WI38 (cell line): Measurements from ENCODE around the gene TCF19.

ENCODE experiments used
- H3K4me3 ChIP-seq: 2 replicates; pipeline ENCODE4 v1.5.1; 2011; ENCODE audit warnings: low read depth, mild to moderate bottlenecking, control low read depth, low read length
- CTCF ChIP-seq: IDR thresholded peaks from 2 replicates; pipeline ENCODE4 v1.5.1; 2012; ENCODE audit warnings: low read depth, mild to moderate bottlenecking, control low read depth, low read length

Gene TCF19

GRCh38 chr6:31122791-31123706 is 35.3 kb upstream of the TCF19 start:
- H3K4me3 ChIP-seq, result no peak overlapping the region
- no peak for TF ChIP-seq CTCF

DNA sequence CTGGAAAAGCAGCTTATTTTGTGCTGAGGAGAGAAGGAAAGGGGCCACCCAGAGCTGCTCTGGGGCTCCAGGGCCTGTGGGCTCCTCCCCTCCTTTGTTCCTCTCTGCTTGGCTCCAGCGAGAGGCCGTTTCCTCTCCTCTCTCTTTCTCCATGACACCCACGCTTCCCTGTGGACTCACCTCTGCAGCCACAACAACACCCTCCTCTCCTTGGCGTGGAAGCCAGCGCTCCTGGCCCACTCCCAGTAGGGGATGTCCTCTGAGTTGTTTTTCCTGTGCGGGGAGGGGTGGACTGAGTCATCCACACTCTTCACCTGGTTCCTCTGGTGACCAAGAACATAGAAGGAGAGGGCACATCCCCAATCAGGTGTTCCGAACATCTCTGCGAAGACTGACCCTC is 33.2 kb upstream of the TCF19 start:
- no peak for TF ChIP-seq CTCF
- no peak overlapping the region for H3K4me3 ChIP-seq

DNA sequence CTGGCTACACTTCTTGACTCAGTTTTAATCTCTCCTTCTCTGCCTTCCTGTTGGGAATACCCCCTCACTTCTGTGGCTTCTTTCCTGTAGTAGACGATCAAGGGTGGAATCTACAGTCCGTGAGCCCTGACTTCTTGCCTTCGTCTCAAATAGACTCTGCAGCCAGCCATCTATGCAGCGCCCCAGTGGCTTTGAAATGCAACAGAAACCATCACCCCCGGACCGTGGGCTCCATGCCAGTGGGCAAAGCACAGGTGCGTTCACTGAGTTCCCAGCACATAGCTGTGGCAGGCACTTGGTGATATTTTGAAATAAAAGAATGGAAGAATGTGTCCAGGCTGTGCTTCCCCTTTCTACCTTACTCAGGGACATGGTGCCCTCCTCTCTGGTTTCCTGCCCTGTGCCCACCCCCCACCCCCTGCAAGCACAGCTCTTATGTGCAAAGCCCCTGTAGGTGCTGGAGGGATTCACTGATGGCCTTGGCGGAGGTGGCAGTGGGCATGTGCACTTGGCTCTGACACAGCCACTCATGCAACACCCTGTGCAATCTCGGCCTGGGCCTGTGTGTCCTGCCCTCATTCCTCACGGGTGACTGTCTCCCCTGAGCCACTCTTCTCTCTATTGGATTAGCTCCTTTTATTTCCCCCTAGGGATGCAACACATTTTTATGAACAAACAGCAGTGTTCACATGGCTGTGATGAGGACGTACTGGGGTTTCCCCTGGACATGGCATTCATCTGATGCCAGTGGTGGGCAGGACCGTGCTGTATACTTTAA is 32.6 kb upstream of the TCF19 start:
- no peak for TF ChIP-seq CTCF
- H3K4me3 ChIP-seq, result no peak overlapping the region

DNA sequence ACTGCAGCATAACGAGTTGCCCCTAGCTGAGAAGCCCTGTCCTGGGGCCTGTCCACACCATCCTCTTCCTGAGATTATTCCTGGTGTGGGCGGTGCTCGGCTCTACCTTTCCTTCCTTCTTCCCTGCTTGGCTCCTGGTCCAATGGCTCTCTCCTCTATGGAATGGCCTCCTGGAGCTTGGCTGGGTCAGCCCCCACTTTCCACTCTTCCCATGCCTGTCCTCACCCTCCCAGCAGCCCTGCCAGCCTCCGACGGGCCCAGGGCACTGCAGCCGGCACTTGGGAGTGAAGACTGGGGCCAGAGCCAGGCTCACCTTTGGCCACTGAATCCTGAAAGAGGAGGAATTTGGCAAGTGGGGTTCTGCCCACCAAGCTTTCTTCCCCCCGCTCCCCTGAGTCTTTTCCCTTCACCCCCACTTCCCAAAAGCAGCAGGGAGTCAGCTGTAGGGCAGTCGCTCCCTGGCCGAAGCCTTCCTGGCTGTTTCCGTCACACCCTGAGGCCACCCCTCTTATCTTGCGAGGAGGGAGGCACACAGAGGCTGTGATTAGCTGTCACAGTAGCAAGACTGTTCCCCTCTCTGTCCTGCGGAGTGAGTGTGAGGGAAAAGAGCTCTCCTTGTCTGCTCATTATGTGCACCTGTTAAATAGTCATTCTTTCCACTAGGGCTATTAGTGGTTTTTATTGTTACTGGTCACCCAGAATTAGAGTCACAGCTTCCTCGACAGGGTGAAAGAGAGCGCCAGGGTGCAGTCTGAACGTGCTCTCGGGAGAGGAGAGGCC is 31.8 kb upstream of the TCF19 start:
- no peak for TF ChIP-seq CTCF
- H3K4me3 ChIP-seq, result no peak overlapping the region

DNA sequence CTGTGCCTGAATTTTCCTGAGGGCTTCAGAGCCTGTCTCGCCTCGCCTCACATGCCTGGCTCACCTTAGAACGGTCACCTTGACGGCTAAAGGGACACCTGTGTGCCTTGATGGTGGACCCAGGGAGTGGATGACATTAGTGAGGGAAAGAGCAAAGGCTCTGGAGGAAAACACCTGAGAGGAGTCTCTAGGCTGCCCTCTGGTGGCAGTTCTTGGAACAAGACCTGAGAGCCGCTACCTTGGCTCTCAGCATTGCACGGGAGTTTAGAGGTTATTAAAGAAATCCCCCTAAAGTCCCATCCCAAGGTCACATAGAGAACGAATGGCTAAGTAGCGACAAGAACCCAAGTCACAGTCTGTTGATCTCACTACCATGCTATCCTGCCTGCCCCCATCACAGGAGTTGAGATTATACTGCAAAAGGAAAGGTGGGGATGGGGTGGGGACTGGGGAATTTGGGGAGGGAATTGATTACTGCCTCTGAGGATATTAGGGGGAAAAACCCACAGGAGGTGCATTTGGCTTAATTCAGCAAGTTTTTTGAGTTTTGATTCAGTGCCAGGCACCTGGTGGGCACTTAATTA is 30.2 kb upstream of the TCF19 start:
- no peak overlapping the region for H3K4me3 ChIP-seq
- TF ChIP-seq CTCF, result peak; percentile 95

GRCh38 chr6:31129130-31129529 is 29.3 kb upstream of the TCF19 start:
- H3K4me3 ChIP-seq, result no peak overlapping the region
- no peak for TF ChIP-seq CTCF
